ENCODE data around the gene OR2Y1. TPM values are rescaled to one million over a fixed set of nuclear protein-coding genes. Genes with fewer than 3 reads are reported as not detected.

Gene OR2Y1
- total RNA-seq, 4 donors from 2014 or later = not detected

- no peak for DNase-seq
- peaks cover 25 to 32% (median 26%) of the 10 kb centered on the region in 4 donors for H3K4me1 ChIP-seq
- no peak overlapping the region for H3K4me3 ChIP-seq
- WGBS, 2 donors (ENCODE audit: low coverage in 1 of 2) = 40 to 83% methylated on average over 2 to 5 of the region's 5 CpGs
- peaks cover 0 to 8% (median 0%) of the 10 kb centered on the region in 4 donors for H3K36me3 ChIP-seq
- no peaks in the 10 kb centered on the region for H3K27me3 ChIP-seq
- TF ChIP-seq EP300 (IDR thresholded peaks at IDR 0.05; ENCODE audit: low read depth) = no peak
- TF ChIP-seq, protein P1, sequence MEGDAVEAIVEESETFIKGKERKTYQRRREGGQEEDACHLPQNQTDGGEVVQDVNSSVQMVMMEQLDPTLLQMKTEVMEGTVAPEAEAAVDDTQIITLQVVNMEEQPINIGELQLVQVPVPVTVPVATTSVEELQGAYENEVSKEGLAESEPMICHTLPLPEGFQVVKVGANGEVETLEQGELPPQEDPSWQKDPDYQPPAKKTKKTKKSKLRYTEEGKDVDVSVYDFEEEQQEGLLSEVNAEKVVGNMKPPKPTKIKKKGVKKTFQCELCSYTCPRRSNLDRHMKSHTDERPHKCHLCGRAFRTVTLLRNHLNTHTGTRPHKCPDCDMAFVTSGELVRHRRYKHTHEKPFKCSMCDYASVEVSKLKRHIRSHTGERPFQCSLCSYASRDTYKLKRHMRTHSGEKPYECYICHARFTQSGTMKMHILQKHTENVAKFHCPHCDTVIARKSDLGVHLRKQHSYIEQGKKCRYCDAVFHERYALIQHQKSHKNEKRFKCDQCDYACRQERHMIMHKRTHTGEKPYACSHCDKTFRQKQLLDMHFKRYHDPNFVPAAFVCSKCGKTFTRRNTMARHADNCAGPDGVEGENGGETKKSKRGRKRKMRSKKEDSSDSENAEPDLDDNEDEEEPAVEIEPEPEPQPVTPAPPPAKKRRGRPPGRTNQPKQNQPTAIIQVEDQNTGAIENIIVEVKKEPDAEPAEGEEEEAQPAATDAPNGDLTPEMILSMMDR (IDR thresholded peaks at IDR 0.05) = no peak
- peak in 1 of 3 donors; percentile 8 for TF ChIP-seq POLR2AphosphoS5 (IDR thresholded peaks at IDR 0.05)
- peak overlapping the region; percentile 71 to 83 (median 80) for H3K27ac ChIP-seq
- intact Hi-C loops (cut with DNase I; ENCODE audit: low total_unique reads) = no loop called here
- in situ Hi-C loops (cut with MboI; ENCODE audit: low pct_ligation_motif_present in 1 of 4, low pct_unique_long_range_greater_than_20kb in 1 of 4, low sequenced_read_pairs in 3 of 4) = loop anchor here in 1 of 4 donors (10.0 kb wide), 1 partner anchor 59 kb away; no protein-coding TSS in a partner anchor
- H3K9me3 ChIP-seq = no peaks in the 10 kb centered on the region
These were observed 46.0 kb upstream of the OR2Y1 start for GRCh38 chr5:180785794-180786221.

GRCh38 chr5:180785121-180785781 is 45.4 kb upstream of the OR2Y1 start:
- no peak for TF ChIP-seq EP300 (IDR thresholded peaks at IDR 0.05; ENCODE audit: low read depth)
- 54 to 55% methylated on average over 6 to 11 of the region's 15 CpGs for WGBS, 2 donors (ENCODE audit: low coverage in 1 of 2)
- H3K4me3 ChIP-seq = no peak overlapping the region
- H3K4me1 ChIP-seq = peaks cover 25 to 32% (median 26%) of the 10 kb centered on the region in 4 donors
- in situ Hi-C loops (cut with MboI; ENCODE audit: low pct_ligation_motif_present in 1 of 4, low pct_unique_long_range_greater_than_20kb in 1 of 4, low sequenced_read_pairs in 3 of 4) (loop anchor here in 1 of 4 donors (10.0 kb wide), 1 partner anchor 60 kb away; no protein-coding TSS in a partner anchor), intact Hi-C loops (cut with DNase I; ENCODE audit: low total_unique reads) (no loop called here)
- no peaks in the 10 kb centered on the region for H3K27me3 ChIP-seq
- H3K36me3 ChIP-seq = peaks cover 0 to 2% (median 0%) of the 10 kb centered on the region in 4 donors
- H3K27ac ChIP-seq = peak overlapping the region; percentile 71 to 83 (median 80)
- DNase-seq = no peak
- H3K9me3 ChIP-seq = no peaks in the 10 kb centered on the region

- H3K27me3 ChIP-seq = no peaks in the 10 kb centered on the region
These were observed 44.7 kb upstream of the OR2Y1 start for GRCh38 chr5:180784497-180785097.

DNA sequence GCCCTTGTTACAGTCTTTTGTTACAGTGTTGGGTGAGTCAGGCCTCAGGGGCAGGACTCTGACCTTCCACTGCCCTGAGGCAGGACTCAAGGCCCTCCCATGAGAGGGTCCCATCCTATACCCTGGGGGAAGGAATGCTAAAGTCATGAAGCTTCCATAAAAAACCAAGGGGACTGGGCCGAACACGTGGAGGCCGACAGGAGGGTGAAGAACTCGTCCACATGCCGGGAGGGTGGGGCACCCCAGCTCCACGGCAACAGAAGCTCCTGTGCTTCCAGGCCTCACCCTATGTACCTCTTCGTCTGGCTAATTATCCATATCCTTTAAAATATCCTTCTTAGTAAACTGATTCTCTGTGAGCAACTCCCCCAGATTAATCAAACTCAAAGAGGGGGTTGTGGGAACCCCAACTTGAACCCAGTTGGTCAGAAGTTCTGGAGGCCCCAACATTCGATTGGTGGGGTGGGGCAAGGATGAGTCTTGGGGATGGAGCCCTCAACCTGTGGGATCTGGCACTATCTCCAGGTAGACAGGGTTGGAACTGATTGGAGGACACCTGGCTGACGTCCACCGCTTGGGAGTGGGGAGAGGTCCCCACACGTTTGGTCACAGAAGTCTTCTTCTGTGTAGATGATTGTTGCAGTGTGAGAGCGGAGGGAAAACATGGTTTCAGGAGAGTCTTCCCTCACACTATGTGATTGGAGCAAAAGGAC is 43.6 kb upstream of the OR2Y1 start:
- TF ChIP-seq, protein P1 (IDR thresholded peaks at IDR 0.05) = no peak
- TF ChIP-seq POLR2AphosphoS5 (IDR thresholded peaks at IDR 0.05) (no peak), EP300 (IDR thresholded peaks at IDR 0.05; ENCODE audit: low read depth) (no peak), POLR2A (IDR thresholded peaks at IDR 0.05) (no peak)
- no peak for DNase-seq
- H3K27ac ChIP-seq = no peak overlapping the region
- H3K9me3 ChIP-seq = no peaks in the 10 kb centered on the region
- no peak overlapping the region for H3K4me3 ChIP-seq
- no peaks in the 10 kb centered on the region for H3K36me3 ChIP-seq
- 66 to 77% methylated on average over 7 to 12 of the region's 12 CpGs for WGBS, 2 donors (ENCODE audit: low coverage in 1 of 2)
- in situ Hi-C loops (cut with MboI; ENCODE audit: low pct_ligation_motif_present in 1 of 4, low pct_unique_long_range_greater_than_20kb in 1 of 4, low sequenced_read_pairs in 3 of 4) = loop anchor here in 1 of 4 donors (10.0 kb wide), 1 partner anchor 61 kb away; no protein-coding TSS in a partner anchor
- intact Hi-C loops (cut with DNase I; ENCODE audit: low total_unique reads) = loop anchor here (5.0 kb wide), 1 partner anchor 79 kb away; the partner anchor contains the start of gene ZFP62
- H3K27me3 ChIP-seq = no peaks in the 10 kb centered on the region
- peaks cover 25 to 32% (median 26%) of the 10 kb centered on the region in 4 donors for H3K4me1 ChIP-seq

More at GRCh38 chr5:180784497-180785097, 44.7 kb upstream of the OR2Y1 start:
- intact Hi-C loops (cut with DNase I; ENCODE audit: low total_unique reads) (loop anchor here (5.0 kb wide), 1 partner anchor 78 kb away; the partner anchor contains the start of gene ZFP62), in situ Hi-C loops (cut with MboI; ENCODE audit: low pct_ligation_motif_present in 1 of 4, low pct_unique_long_range_greater_than_20kb in 1 of 4, low sequenced_read_pairs in 3 of 4) (loop anchor here in 1 of 4 donors (10.0 kb wide), 1 partner anchor 60 kb away; no protein-coding TSS in a partner anchor)
- Histone ChIP-seq H3K36me3 (no peaks in the 10 kb centered on the region), H3K4me1 (peaks cover 25 to 32% (median 26%) of the 10 kb centered on the region in 4 donors), H3K9me3 (no peaks in the 10 kb centered on the region), H3K27ac (peak overlapping the region; percentile 71 to 83 (median 80)), H3K4me3 (no peak overlapping the region)
- TF ChIP-seq POLR2A (IDR thresholded peaks at IDR 0.05) = no peak
- TF ChIP-seq, protein P1 (IDR thresholded peaks at IDR 0.05) = peak; percentile 58 to 72 (median 67)
- peak in 1 of 3 donors; percentile 19 for TF ChIP-seq POLR2AphosphoS5 (IDR thresholded peaks at IDR 0.05)
- no peak for TF ChIP-seq EP300 (IDR thresholded peaks at IDR 0.05; ENCODE audit: low read depth)
- peak; percentile 82 for DNase-seq
- 31 to 34% methylated on average over 6 to 13 of the region's 13 CpGs for WGBS, 2 donors (ENCODE audit: low coverage in 1 of 2)
